GM21526 (cell line): ENCODE results near the gene STK10.

Experiments used
- ATAC-seq: cut with Tn5 transposase; IDR thresholded peaks from one replicate; pipeline ENCODE4 v1.9.1; 2021; ENCODE audit warnings: moderate library complexity; ENCODE audit not compliant: unreplicated experiment, low FRiP score

The STK10 gene

DNA sequence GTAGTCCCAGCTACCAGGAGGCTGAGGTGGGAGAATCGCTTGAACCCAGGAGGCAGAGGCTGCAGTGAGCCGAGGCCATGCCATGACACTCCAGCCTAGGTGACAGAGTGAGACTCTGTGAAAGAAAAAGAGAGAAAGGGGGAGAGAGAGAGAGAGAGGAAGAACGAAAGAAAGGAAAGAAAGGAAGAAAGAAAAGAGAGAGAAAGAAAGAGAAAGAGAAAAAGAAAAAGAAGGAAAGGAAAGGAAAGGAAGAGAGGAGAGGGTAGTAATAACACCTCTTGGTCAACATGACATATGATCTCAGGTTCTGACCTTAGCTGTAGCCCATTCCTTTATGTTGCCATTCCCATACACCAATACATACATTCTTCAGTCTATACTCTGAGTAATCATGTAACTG is 195.7 kb downstream of the STK10 start:
- no peak for ATAC-seq
